Kidney (tissue), 14 donors: ENCODE results near the gene DPP10. TPM values are rescaled to one million over a fixed set of nuclear protein-coding genes. Genes with fewer than 3 reads are reported as not detected.

Experiments used
- DNase-seq, 5 donors: peaks; one replicate each; pipeline ENCODE4 v3.0.0-alpha.2; 2013 to 2020
- FAIRE-seq: peaks from 2 replicates; lab custom pipeline; 2012; peaks lifted over from hg19 to GRCh38; lab: Jason Lieb, UNC
- H3K27ac ChIP-seq, 2 donors: one replicate each; pipeline ENCODE4 v1.7.0; 2013; ENCODE audit warnings: low read depth in 2 of 2, low read length in 2 of 2, inconsistent platforms in 1 of 2
- H3K27me3 ChIP-seq: one replicate; pipeline ENCODE4 v1.7.1; 2013; ENCODE audit warnings: low read length, inconsistent platforms; ENCODE audit not compliant: control insufficient read depth, insufficient read depth
- H3K36me3 ChIP-seq, 3 donors: one replicate each; pipeline versions ENCODE4 v1.7.0 to v1.7.1; 2013; ENCODE audit warnings: low read length in 3 of 3, control low read depth in 1 of 3, inconsistent platforms in 1 of 3; ENCODE audit not compliant: insufficient read depth in 3 of 3, control insufficient read depth in 2 of 3
- H3K4me1 ChIP-seq, 3 donors: one replicate each; pipeline versions ENCODE4 v1.7.0 to v1.7.1; 2013; ENCODE audit warnings: low read length in 3 of 3, inconsistent platforms in 1 of 3, low read depth in 1 of 3; ENCODE audit not compliant: control insufficient read depth in 2 of 3, insufficient read depth in 2 of 3
- H3K4me3 ChIP-seq, 3 donors: one replicate each; pipeline versions ENCODE4 v1.7.0 to v1.8.1; 2013; ENCODE audit warnings: low read length in 3 of 3, control low read depth in 1 of 3, inconsistent platforms in 1 of 3
- H3K9ac ChIP-seq, 3 donors: one replicate each; pipeline versions ENCODE4 v1.7.0 to v1.7.1; 2013; ENCODE audit warnings: low read length in 3 of 3, control low read depth in 1 of 3, inconsistent platforms in 1 of 3
- H3K9me3 ChIP-seq, 3 donors: one replicate each; pipeline versions ENCODE4 v1.7.0 to v1.7.1; 2013; ENCODE audit warnings: low read length in 3 of 3, control low read depth in 1 of 3, inconsistent platforms in 1 of 3; ENCODE audit not compliant: control insufficient read depth in 2 of 3, insufficient read depth in 1 of 3
- intact Hi-C: fragments of 100-400 bp; cut with DNase I; formaldehyde crosslinking; loops from one replicate; pipeline ENCODE4 v1.11.1; 2022
- polyA plus RNA-seq: library from polyadenylated mRNA; stranded (reverse); fragments of 350-450 nt; fragmentation: Illumina TruSeq; extraction: RNeasy Lipid Tissue Mini Kit (QIAGEN cat#74804); gene quantifications from one replicate; pipeline ENCODE4 v1.2.3, GENCODE V29; 2014; ENCODE audit warnings: low read depth, low replicate concordance; ENCODE audit not compliant: insufficient read depth
- total RNA-seq: library from RNA; stranded (reverse); fragmentation: NEBNext Ultra II Directional; extraction: Animal tissue kit (Norgen Biotek cat#: 25700); gene quantifications from one replicate; pipeline ENCODE4 v1.2.1, GENCODE V29; 2021
- TF ChIP-seq, protein P1 (sequence below): IDR thresholded peaks from 3 replicates; pipeline ENCODE4 v1.5.1; 2012; ENCODE audit warnings: mild to moderate bottlenecking, moderate library complexity, borderline replicate concordance; ENCODE audit not compliant: insufficient read depth; ENCODE audit errors: extremely low read depth
- donor health status: control.
- donor health status: control.
- donor health status: control.
- donor health status: control.
- donor health status: control.
- donor health status: DM: yes; HTN: yes; CAD: no.
- donor health status: Normal renal cell carcinoma (clear cell type).

The DPP10 gene
- total and polyA plus RNA-seq, 2 donors from 2014 or later = 0.67 TPM; not detected in 1

GRCh38 chr2:115299199-115299598 is 856.8 kb downstream of the DPP10 start:
- Histone ChIP-seq H3K27me3 (no peaks in the 10 kb centered on the region), H3K4me1 (no peaks in the 10 kb centered on the region), H3K27ac (no peak overlapping the region), H3K36me3 (no peaks in the 10 kb centered on the region), H3K9me3 (no peaks in the 10 kb centered on the region), H3K4me3 (no peak overlapping the region), H3K9ac (no peak overlapping the region)
- DNase-seq = no peak
- intact Hi-C loops = no loop called here
- TF ChIP-seq, protein P1, sequence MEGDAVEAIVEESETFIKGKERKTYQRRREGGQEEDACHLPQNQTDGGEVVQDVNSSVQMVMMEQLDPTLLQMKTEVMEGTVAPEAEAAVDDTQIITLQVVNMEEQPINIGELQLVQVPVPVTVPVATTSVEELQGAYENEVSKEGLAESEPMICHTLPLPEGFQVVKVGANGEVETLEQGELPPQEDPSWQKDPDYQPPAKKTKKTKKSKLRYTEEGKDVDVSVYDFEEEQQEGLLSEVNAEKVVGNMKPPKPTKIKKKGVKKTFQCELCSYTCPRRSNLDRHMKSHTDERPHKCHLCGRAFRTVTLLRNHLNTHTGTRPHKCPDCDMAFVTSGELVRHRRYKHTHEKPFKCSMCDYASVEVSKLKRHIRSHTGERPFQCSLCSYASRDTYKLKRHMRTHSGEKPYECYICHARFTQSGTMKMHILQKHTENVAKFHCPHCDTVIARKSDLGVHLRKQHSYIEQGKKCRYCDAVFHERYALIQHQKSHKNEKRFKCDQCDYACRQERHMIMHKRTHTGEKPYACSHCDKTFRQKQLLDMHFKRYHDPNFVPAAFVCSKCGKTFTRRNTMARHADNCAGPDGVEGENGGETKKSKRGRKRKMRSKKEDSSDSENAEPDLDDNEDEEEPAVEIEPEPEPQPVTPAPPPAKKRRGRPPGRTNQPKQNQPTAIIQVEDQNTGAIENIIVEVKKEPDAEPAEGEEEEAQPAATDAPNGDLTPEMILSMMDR = no peak
- FAIRE-seq = no peak

GRCh38 chr2:115305712-115306111 is 863.3 kb downstream of the DPP10 start:
- FAIRE-seq = no peak
- Histone ChIP-seq H3K4me3 (no peak overlapping the region), H3K27ac (no peak overlapping the region), H3K36me3 (no peaks in the 10 kb centered on the region), H3K4me1 (no peaks in the 10 kb centered on the region), H3K9me3 (no peaks in the 10 kb centered on the region), H3K9ac (no peak overlapping the region), H3K27me3 (no peaks in the 10 kb centered on the region)
- TF ChIP-seq, protein P1 = no peak
- DNase-seq = no peak
- intact Hi-C loops = no loop called here

DNA sequence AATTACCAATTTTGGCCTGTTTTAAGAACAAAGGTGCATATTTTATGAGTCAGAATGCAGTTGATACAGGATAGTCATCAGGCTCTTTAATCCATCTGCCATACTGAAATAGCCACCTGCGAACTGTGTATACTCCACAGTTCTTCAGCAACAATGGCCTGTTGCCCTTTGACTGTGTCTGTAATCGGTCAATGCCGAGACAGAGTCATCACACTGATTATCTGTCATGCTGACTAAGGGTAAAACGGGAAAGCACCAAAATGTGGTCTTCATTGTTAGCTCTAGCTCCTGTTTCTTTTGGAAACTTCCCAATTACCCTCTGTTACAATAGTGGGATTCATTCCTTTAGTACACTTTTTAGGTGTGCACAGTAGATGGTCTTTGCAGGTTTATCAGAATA is 871.7 kb downstream of the DPP10 start:
- Histone ChIP-seq H3K9ac (no peak overlapping the region), H3K27ac (no peak overlapping the region), H3K36me3 (no peaks in the 10 kb centered on the region), H3K4me3 (no peak overlapping the region), H3K27me3 (no peaks in the 10 kb centered on the region), H3K4me1 (no peaks in the 10 kb centered on the region), H3K9me3 (no peaks in the 10 kb centered on the region)
- TF ChIP-seq, protein P1 = no peak
- FAIRE-seq (no peak), DNase-seq (no peak)
- intact Hi-C loops = no loop called here

- Histone ChIP-seq H3K27ac (no peak overlapping the region), H3K4me3 (no peak overlapping the region), H3K9ac (no peak overlapping the region), H3K36me3 (no peaks in the 10 kb centered on the region), H3K27me3 (no peaks in the 10 kb centered on the region), H3K9me3 (peaks cover 0 to 1% (median 0%) of the 10 kb centered on the region in 3 donors), H3K4me1 (no peaks in the 10 kb centered on the region)
- FAIRE-seq = no peak
- no peak for DNase-seq
- intact Hi-C loops = no loop called here
- TF ChIP-seq, protein P1 = no peak
Measured at GRCh38 chr2:115327061-115327460, 884.6 kb downstream of the DPP10 start.
